ENCODE results near the gene EGFLAM. TPM values are rescaled to one million over a fixed set of nuclear protein-coding genes. Genes with fewer than 3 reads are reported as not detected.

EGFLAM gene
- total RNA-seq, 2 experiments from 2014 or later = not detected

- CTCF ChIA-PET = interaction anchor here (0.8 to 0.9 kb wide), 2 partner anchors 361 to 362 kb away, joined by 3 to 5 read pairs; no protein-coding TSS in a partner anchor
- no peak overlapping the region for H3K27ac Mint-ChIP-seq
- H3K36me3 Mint-ChIP-seq = no peaks in the 10 kb centered on the region
- H3K4me3 Mint-ChIP-seq = no peak overlapping the region
- H3K27me3 Mint-ChIP-seq = peaks cover 37% of the 10 kb centered on the region
- intact Hi-C loops (cut with micrococcal nuclease) = loop anchor here (2.0 to 10.0 kb wide), 2 partner anchors 633 to 1097 kb away; no protein-coding TSS in a partner anchor
- POLR2A ChIA-PET = no interaction called here
- no peaks in the 10 kb centered on the region for H3K9me3 Mint-ChIP-seq
- no peak for DNase-seq
- H3K4me1 Mint-ChIP-seq (ENCODE audit: low read depth) = peaks cover 7% of the 10 kb centered on the region
Measured at GRCh38 chr5:38447786-38448185, 189.4 kb downstream of the EGFLAM start.

GRCh38 chr5:38448568-38449350 lies 190.4 kb downstream of the EGFLAM start:
- no peaks in the 10 kb centered on the region for H3K36me3 Mint-ChIP-seq
- H3K27me3 Mint-ChIP-seq = peaks cover 41% of the 10 kb centered on the region
- H3K4me1 Mint-ChIP-seq (ENCODE audit: low read depth) = peaks cover 16% of the 10 kb centered on the region
- intact Hi-C loops (cut with micrococcal nuclease) = loop anchor here (10.0 kb wide), 1 partner anchor 1096 kb away; no protein-coding TSS in a partner anchor
- CTCF ChIA-PET = interaction anchor here (1.9 to 5.3 kb wide), 2 partner anchors 8 to 359 kb away, joined by 5 to 46 read pairs; no protein-coding TSS in a partner anchor
- no peaks in the 10 kb centered on the region for H3K9me3 Mint-ChIP-seq
- no peak overlapping the region for H3K27ac Mint-ChIP-seq
- DNase-seq = no peak
- POLR2A ChIA-PET = no interaction called here
- no peak overlapping the region for H3K4me3 Mint-ChIP-seq

GRCh38 chr5:38450627-38451026 lies 192.3 kb downstream of the EGFLAM start:
- H3K4me1 Mint-ChIP-seq (ENCODE audit: low read depth) = peaks cover 23% of the 10 kb centered on the region
- peaks cover 49% of the 10 kb centered on the region for H3K27me3 Mint-ChIP-seq
- DNase-seq = no peak
- H3K36me3 Mint-ChIP-seq = no peaks in the 10 kb centered on the region
- ChIA-PET CTCF (interaction anchor here (1.9 to 5.3 kb wide), 2 partner anchors 10 to 357 kb away, joined by 5 to 46 read pairs; no protein-coding TSS in a partner anchor), POLR2A (no interaction called here)
- H3K27ac Mint-ChIP-seq = no peak overlapping the region
- intact Hi-C loops (cut with micrococcal nuclease) = no loop called here
- H3K9me3 Mint-ChIP-seq = no peaks in the 10 kb centered on the region
- no peak overlapping the region for H3K4me3 Mint-ChIP-seq

GRCh38 chr5:38451074-38451725 lies 192.8 kb downstream of the EGFLAM start:
- no peak overlapping the region for H3K27ac Mint-ChIP-seq
- H3K27me3 Mint-ChIP-seq = peaks cover 55% of the 10 kb centered on the region
- peaks cover 23% of the 10 kb centered on the region for H3K4me1 Mint-ChIP-seq (ENCODE audit: low read depth)
- POLR2A ChIA-PET = interaction anchor here (0.6 kb wide), 1 partner anchor 30 kb away, joined by 3 read pairs; no protein-coding TSS in a partner anchor
- no peaks in the 10 kb centered on the region for H3K36me3 Mint-ChIP-seq
- H3K9me3 Mint-ChIP-seq = no peaks in the 10 kb centered on the region
- no peak for DNase-seq
- intact Hi-C loops (cut with micrococcal nuclease) = no loop called here
- CTCF ChIA-PET = interaction anchor here (0.6 to 5.3 kb wide), 2 partner anchors 10 to 392 kb away, joined by 3 to 46 read pairs; no protein-coding TSS in a partner anchor
- no peak overlapping the region for H3K4me3 Mint-ChIP-seq

GRCh38 chr5:38452201-38452600 lies 193.8 kb downstream of the EGFLAM start:
- ChIA-PET POLR2A (no interaction called here), CTCF (interaction anchor here (2.1 to 5.3 kb wide), 2 partner anchors 11 to 358 kb away, joined by 7 to 46 read pairs; no protein-coding TSS in a partner anchor)
- H3K36me3 Mint-ChIP-seq = no peaks in the 10 kb centered on the region
- no peak for DNase-seq
- no peak overlapping the region for H3K4me3 Mint-ChIP-seq
- peaks cover 23% of the 10 kb centered on the region for H3K4me1 Mint-ChIP-seq (ENCODE audit: low read depth)
- no peak overlapping the region for H3K27ac Mint-ChIP-seq
- H3K9me3 Mint-ChIP-seq = no peaks in the 10 kb centered on the region
- intact Hi-C loops (cut with micrococcal nuclease) = no loop called here
- peaks cover 61% of the 10 kb centered on the region for H3K27me3 Mint-ChIP-seq

GRCh38 chr5:38453506-38453905 lies 195.1 kb downstream of the EGFLAM start:
- H3K36me3 Mint-ChIP-seq = no peaks in the 10 kb centered on the region
- H3K27ac Mint-ChIP-seq = no peak overlapping the region
- H3K9me3 Mint-ChIP-seq = no peaks in the 10 kb centered on the region
- intact Hi-C loops (cut with micrococcal nuclease) = no loop called here
- POLR2A ChIA-PET = no interaction called here
- peaks cover 65% of the 10 kb centered on the region for H3K27me3 Mint-ChIP-seq
- DNase-seq = peak; percentile 54
- CTCF ChIA-PET = interaction anchor here (0.7 to 5.3 kb wide), 5 partner anchors 13 to 356 kb away, joined by 3 to 46 read pairs (median 4); no protein-coding TSS in a partner anchor
- H3K4me1 Mint-ChIP-seq (ENCODE audit: low read depth) = peaks cover 23% of the 10 kb centered on the region
- H3K4me3 Mint-ChIP-seq = no peak overlapping the region

- intact Hi-C loops (cut with micrococcal nuclease) = no loop called here
- H3K9me3 Mint-ChIP-seq = no peaks in the 10 kb centered on the region
- H3K4me3 Mint-ChIP-seq = no peak overlapping the region
- peaks cover 66% of the 10 kb centered on the region for H3K27me3 Mint-ChIP-seq
- CTCF ChIA-PET = interaction anchor here (0.7 to 5.3 kb wide), 5 partner anchors 13 to 356 kb away, joined by 3 to 46 read pairs (median 4); no protein-coding TSS in a partner anchor
- POLR2A ChIA-PET = no interaction called here
- H3K27ac Mint-ChIP-seq = no peak overlapping the region
- H3K4me1 Mint-ChIP-seq (ENCODE audit: low read depth) = peaks cover 23% of the 10 kb centered on the region
- no peaks in the 10 kb centered on the region for H3K36me3 Mint-ChIP-seq
- no peak for DNase-seq
Measured at GRCh38 chr5:38453921-38454320, 195.6 kb downstream of the EGFLAM start.

- no peaks in the 10 kb centered on the region for H3K9me3 Mint-ChIP-seq
- CTCF ChIA-PET = interaction anchor here (0.9 to 1.1 kb wide), 3 partner anchors 14 to 73 kb away, joined by 3 to 5 read pairs (median 3); no protein-coding TSS in a partner anchor
- no peak for DNase-seq
- POLR2A ChIA-PET = no interaction called here
- H3K36me3 Mint-ChIP-seq = no peaks in the 10 kb centered on the region
- H3K27me3 Mint-ChIP-seq = peaks cover 53% of the 10 kb centered on the region
- intact Hi-C loops (cut with micrococcal nuclease) = no loop called here
- H3K4me3 Mint-ChIP-seq = no peak overlapping the region
- peaks cover 23% of the 10 kb centered on the region for H3K4me1 Mint-ChIP-seq (ENCODE audit: low read depth)
- H3K27ac Mint-ChIP-seq = no peak overlapping the region
Measured at GRCh38 chr5:38455796-38456330, 197.5 kb downstream of the EGFLAM start.

GRCh38 chr5:38456657-38457399 lies 198.5 kb downstream of the EGFLAM start:
- Mint-ChIP-seq H3K27ac (no peak overlapping the region), H3K4me3 (no peak overlapping the region), H3K36me3 (no peaks in the 10 kb centered on the region), H3K27me3 (peaks cover 50% of the 10 kb centered on the region), H3K4me1 (ENCODE audit: low read depth) (peaks cover 23% of the 10 kb centered on the region), H3K9me3 (no peaks in the 10 kb centered on the region)
- no peak for DNase-seq
- CTCF ChIA-PET = interaction anchor here (0.9 kb wide), 1 partner anchor 15 kb away, joined by 5 read pairs; no protein-coding TSS in a partner anchor
- POLR2A ChIA-PET = no interaction called here
- intact Hi-C loops (cut with micrococcal nuclease) = no loop called here

- ChIA-PET POLR2A (no interaction called here), CTCF (no interaction called here)
- Mint-ChIP-seq H3K27me3 (peaks cover 49% of the 10 kb centered on the region), H3K27ac (no peak overlapping the region), H3K4me1 (ENCODE audit: low read depth) (peaks cover 13% of the 10 kb centered on the region), H3K9me3 (no peaks in the 10 kb centered on the region), H3K4me3 (no peak overlapping the region), H3K36me3 (no peaks in the 10 kb centered on the region)
- no peak for DNase-seq
- intact Hi-C loops (cut with micrococcal nuclease) = no loop called here
Measured at GRCh38 chr5:38458174-38458573, 199.8 kb downstream of the EGFLAM start.

GRCh38 chr5:38462976-38463633 lies 204.7 kb downstream of the EGFLAM start:
- no peak overlapping the region for H3K27ac Mint-ChIP-seq
- DNase-seq = no peak
- H3K9me3 Mint-ChIP-seq = no peaks in the 10 kb centered on the region
- H3K36me3 Mint-ChIP-seq = no peaks in the 10 kb centered on the region
- POLR2A ChIA-PET = no interaction called here
- intact Hi-C loops (cut with micrococcal nuclease) = no loop called here
- no peaks in the 10 kb centered on the region for H3K4me1 Mint-ChIP-seq (ENCODE audit: low read depth)
- no peak overlapping the region for H3K4me3 Mint-ChIP-seq
- CTCF ChIA-PET = interaction anchor here (2.5 kb wide), 1 partner anchor 21 kb away, joined by 8 read pairs; no protein-coding TSS in a partner anchor
- H3K27me3 Mint-ChIP-seq = peaks cover 24% of the 10 kb centered on the region
